Fibroblast of skin of scalp (primary cell): ENCODE measurements around the gene GJB2. TPM values are rescaled to one million over a fixed set of nuclear protein-coding genes. Genes with fewer than 3 reads are reported as not detected.

Experiments used
- DNase-seq: peaks from one replicate; pipeline ENCODE4 v3.0.0-alpha.2; 2013
- polyA plus RNA-seq, 2 experiments: library from polyadenylated mRNA; unstranded; fragments of 120-200 nt; gene quantifications; one replicate each; pipeline ENCODE4 v1.2.1, GENCODE V29; 2013; ENCODE audit not compliant: insufficient read length in 2 of 2

The GJB2 gene
- 0.34 TPM for polyA plus RNA-seq (2013, experiment 1 of 2; ENCODE audit: insufficient read length)
- 0.36 TPM for polyA plus RNA-seq (2013, experiment 2 of 2; ENCODE audit: insufficient read length)

DNA sequence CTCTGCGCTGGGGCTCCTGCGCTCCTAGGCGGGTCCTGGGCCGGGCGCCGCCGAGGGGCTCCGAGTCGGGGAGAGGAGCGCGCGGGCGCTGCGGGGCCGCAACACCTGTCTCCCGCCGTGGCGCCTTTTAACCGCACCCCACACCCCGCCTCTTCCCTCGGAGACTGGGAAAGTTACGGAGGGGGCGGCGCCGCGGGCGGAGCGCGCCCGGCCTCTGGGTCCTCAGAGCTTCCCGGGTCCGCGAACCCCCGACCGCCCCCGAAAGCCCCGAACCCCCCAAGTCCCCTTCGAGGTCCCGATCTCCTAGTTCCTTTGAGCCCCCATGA lies at the start of gene GJB2:
Gene GJB2, minus strand, starts transcription at position 103 of the 326 bp plus-strand sequence. CDS start 3,357 bp downstream, outside the sequence.
- no peak for DNase-seq

GRCh38 chr13:20241593-20241992 lies 48.9 kb upstream of the GJB2 start:
- no peak for DNase-seq

GRCh38 chr13:20239748-20240147 lies 47.0 kb upstream of the GJB2 start:
- DNase-seq: no peak

DNA sequence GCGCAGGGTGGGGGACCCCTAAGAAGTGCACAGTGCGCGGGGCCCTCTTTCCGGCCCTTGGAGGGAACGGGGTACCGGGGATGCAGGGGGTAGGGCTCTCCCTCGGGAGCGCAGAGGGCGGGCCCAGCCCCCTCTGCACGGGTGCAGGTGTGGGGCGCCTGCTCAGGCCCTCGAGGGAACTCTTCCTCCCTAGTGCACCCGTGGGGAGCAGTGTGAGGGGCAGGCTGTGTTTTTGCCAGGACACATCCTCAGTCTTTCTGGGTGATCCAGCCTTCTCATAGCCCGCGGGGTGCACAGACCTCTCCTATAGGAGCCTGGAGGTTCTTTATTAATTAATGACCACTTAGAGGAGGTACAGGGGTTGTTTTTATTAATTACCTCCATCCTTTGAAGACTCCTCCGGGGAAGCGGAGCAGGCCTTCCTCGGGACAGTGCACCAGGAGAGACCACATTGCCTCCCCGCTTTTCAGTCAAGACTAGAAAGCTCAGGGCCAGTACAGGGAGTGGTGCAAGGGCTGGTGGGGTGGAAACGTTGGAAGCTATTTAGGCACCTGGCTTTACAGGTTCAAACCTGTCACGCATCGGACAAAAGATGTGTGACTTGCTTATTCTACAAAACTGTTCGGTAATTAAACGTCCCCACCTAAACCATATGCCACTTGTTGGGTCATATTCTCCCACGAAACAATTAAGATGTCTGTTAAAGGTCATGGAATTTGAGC lies 40.0 kb upstream of the GJB2 start:
- no peak for DNase-seq

- no peak for DNase-seq
These were observed 39.3 kb upstream of the GJB2 start, which contains the start of gene GJB6 for GRCh38 chr13:20231839-20232555. Gene GJB6, minus strand, starts transcription at chr13:20232319. Its CDS starts 8,839 bp downstream, at chr13:20223480.

GRCh38 chr13:20230913-20231838 lies 38.4 kb upstream of the GJB2 start:
- DNase-seq: no peak

- DNase-seq: no peak
These were observed 35.0 kb upstream of the GJB2 start for GRCh38 chr13:20227730-20228129.

- DNase-seq: no peak
These were observed 34.5 kb upstream of the GJB2 start for GRCh38 chr13:20227288-20227687.

DNA sequence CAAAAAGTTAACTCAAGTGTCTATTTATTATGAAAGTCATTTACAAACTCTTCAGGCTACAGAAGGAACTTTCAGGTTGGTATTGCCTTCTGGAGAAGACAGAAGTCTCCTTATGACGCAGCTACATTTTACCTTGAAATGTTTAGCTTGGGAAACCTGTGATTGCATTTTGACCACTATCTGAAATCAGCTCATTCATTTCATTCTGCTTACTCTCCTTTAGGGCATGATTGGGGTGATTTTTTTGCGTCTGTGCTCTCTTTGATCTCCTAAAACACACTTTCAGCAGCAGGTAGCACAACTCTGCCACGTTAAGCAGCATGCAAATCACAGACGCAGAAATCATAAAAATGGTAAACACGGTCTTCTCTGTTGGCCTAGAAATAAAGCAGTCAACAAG lies 29.8 kb upstream of the GJB2 start:
- DNase-seq: no peak

GRCh38 chr13:20221772-20222171 lies 29.0 kb upstream of the GJB2 start:
- DNase-seq: no peak

DNA sequence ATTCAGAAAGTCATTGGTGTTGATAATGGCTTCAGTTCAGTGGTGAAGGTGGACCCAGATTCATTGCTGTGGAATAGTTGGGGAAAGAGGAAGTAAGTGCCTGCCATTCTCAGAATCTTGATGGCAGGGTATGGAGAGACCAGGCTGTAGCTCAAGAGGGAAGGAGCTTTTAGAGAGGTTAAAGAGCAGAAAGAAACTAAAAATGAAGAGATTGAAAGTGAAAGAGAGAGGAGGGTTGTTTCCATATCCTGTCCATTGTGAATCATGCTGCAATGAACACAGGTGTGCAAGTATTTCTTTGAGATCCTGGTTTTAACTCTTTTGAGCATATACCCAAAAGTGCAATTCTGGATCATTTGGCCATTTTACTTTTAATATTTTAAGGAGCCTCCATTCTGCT lies 26.8 kb upstream of the GJB2 start:
- DNase-seq: no peak

- no peak for DNase-seq
These were observed 24.4 kb upstream of the GJB2 start for GRCh38 chr13:20217168-20217567.

GRCh38 chr13:20209948-20210347 lies 17.2 kb upstream of the GJB2 start:
- DNase-seq: no peak

GRCh38 chr13:20206698-20207235 lies 14.0 kb upstream of the GJB2 start:
- no peak for DNase-seq

DNA sequence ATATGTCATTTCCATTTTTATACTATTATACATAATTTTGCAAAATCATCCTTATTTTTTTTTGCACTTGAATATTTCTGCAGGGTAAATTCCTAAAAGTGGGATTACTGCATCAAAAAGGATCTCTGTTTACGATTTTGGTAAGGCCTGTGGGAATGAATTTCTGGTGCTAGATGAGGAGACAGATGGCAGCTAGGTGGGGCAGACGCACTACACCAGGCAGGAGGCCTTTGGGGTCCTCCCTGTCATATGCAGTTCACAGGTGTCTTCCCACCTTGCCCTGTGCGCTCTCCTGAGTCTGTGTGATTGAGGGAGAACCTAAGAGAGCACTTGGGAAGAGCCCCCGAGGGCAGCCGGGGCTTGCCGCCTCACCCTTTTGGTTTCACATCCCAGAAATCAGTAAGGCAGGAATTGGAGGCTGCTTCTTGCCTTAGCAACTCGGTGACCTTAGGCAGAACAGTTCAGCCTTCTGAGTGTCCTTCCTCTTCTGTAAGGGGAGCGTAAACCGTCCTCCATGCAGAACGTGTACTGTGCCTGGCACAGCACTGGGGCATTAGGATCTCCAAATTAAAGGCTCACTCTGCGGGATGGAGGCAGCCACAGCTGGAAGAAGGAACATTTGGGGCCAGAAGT lies 13.4 kb upstream of the GJB2 start:
- DNase-seq: no peak

GRCh38 chr13:20198781-20199180 lies 6.0 kb upstream of the GJB2 start:
- no peak for DNase-seq

DNA sequence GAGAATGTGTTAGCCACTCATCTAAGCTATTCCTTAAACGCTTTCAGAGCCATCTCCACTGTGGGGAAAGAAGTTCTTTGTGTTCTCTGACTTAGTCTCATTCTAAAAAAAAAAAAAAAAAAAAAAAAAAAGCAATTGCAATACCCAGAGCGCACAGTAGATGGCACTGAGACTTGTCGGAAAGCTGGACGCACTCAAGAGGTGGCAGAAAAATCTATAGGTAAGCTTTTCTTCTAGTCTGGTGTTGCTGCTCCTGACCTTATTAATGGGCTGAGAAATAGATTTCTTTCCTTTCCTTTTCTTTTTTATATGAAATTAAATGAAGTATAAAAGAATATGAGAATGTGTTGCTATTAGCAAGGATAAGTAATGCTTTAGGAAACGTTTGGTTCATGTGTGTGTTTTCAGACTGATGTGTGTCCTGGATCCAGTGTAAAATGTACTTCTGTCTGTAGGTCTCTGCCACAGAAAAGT lies 4.7 kb upstream of the GJB2 start:
- DNase-seq: peak; percentile 46

GRCh38 chr13:20195801-20196200 lies 3.1 kb upstream of the GJB2 start:
- peak; percentile 28 for DNase-seq

DNA sequence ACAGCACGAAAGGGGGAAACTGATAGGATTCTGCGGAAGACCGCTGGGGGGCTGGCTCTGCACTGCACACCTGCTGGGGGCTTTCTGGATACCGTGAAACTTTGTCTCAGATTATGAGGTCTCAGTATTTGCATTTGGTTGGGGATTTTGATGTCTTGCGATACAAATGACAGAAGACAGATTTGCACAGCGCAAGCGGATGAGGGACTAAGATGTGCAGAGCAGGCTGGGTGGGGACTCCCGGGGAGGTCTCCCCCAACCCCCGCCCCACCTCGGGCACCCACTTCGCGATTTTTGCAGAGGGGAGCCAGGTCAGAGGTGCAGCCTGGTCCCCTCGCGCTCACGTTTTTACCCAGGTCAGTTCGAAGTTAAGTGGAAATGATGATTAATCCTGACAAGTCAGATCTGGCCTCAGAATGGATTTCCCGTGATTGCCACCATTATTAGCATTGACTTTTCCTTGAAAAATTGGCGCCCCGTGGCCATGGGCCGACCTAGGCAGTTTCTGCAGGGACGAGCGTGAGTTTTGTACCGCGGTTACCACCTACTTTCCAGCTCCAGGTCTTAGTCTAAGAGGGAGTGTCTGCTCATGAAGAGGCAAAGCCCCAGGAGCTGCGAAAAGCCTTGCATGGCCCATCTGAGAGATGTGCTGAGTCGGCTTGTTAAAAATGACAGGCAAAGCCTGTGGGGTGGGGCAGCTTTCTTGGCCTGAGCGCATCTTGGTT lies 1.3 kb upstream of the GJB2 start:
- DNase-seq: no peak

- no peak for DNase-seq
These were observed 596 bp upstream of the GJB2 start for GRCh38 chr13:20193162-20193906.
